Activated gamma-delta T cell treated with Interleukin-2 at 50 U/mL for 16 hours (primary cell): ENCODE measurements around the gene PPP4R2.
"Not testable (repeated sequence)": the region's sequence is repeated elsewhere in the genome, so short reads cannot be mapped to it uniquely, and the experiment has no call there.

Experiments used
- DNase-seq: peaks from one replicate; pipeline ENCODE4 v3.0.0-alpha.2; 2020

PPP4R2 gene

GRCh38 chr3:72977060-72977808 is 19.4 kb upstream of the PPP4R2 start:
- no peak for DNase-seq

GRCh38 chr3:72982609-72983366 is 13.8 kb upstream of the PPP4R2 start:
- DNase-seq, result no peak

GRCh38 chr3:72985576-72985975 is 11.0 kb upstream of the PPP4R2 start:
- DNase-seq, result no peak

DNA sequence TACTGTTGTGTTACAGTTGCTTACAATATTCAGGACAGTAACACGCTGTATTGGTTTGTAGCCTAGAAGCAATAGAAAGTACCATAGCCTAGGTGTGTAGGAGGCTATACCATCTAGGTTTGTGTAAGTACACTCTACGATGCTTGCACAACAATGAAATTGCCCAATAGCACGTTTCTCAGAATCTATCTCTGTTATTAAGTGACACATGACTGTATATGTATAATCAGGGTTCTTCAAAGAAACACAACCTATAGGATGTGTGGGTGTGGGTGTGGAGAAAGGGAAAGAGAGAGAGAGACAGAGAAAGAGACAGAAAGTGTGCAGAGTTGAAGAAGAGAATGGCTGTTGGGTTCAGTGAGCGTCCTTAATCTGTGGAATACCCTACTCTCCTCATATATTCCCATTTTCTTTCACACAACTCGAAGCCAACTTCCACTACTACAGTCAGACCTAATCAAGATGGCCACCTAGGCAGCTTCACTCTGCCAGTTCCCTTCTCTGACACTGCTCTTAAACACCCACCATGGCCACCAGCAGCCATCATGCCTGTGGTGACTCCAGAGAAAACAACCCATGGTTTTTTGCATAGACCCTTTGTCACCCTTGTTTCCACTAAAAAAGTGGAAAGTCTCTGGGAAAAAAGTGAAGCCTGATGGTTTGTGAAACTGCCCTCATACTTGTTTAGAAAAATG is 5.8 kb upstream of the PPP4R2 start:
- DNase-seq, result no peak

DNA sequence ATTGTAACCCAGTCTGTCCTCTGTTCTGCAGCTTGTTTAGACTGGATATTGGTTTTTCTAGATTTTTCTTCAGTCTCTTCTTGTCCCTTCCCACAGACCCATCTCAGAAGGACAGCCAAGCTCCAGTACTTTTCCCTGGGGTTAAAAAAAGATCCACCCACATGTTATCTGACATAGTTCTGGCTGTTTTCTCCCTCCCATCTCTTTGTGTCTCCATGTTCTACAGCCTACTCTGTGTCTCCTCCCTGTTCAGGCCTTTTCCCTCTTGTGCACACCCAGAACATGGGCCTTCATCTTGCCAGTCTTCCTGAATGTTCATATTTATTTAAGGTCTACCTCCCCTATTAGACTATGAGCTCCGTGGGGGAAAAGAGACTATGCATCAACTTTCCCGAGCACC is 5.1 kb upstream of the PPP4R2 start:
- no peak for DNase-seq

GRCh38 chr3:72993391-72993790 is 3.2 kb upstream of the PPP4R2 start:
- DNase-seq, result no peak

DNA sequence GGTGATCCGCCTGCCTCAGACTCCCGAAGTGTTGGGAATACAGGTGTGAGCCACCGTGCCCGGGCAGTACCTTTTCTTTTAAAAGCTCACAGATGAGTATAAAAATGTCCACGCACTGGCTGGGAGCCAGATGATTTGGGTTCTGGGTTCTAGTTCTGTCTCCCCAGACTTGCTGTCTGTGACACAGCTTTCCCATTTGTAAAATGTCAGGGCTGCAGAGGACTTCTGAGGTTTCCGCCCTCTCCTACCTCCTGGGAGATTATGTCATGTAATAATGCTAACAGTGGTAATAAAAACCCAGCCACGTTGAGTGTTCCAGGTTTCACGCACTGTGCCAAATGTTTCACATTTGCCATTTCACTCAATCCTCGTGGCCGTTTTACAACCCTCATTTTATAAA is 1.3 kb upstream of the PPP4R2 start:
- DNase-seq, result no peak

GRCh38 chr3:72996121-72996472 is 514 bp upstream of the PPP4R2 start:
- no peak for DNase-seq

GRCh38 chr3:72997421-72997961 is 880 bp downstream of the PPP4R2 start:
- peak; percentile 26 for DNase-seq

- no peak for DNase-seq
These were observed 1.9 kb downstream of the PPP4R2 start for GRCh38 chr3:72998466-72998865.

GRCh38 chr3:72999951-73000350 is 3.3 kb downstream of the PPP4R2 start:
- peak; percentile 14 for DNase-seq

- not testable (repeated sequence) for DNase-seq
These were observed 6.4 kb downstream of the PPP4R2 start for GRCh38 chr3:73003050-73003449.

GRCh38 chr3:73004316-73004715 is 7.7 kb downstream of the PPP4R2 start:
- DNase-seq, result no peak

- no peak for DNase-seq
These were observed 11.5 kb downstream of the PPP4R2 start for GRCh38 chr3:73007992-73008712.

GRCh38 chr3:73009008-73009407 is 12.4 kb downstream of the PPP4R2 start:
- no peak for DNase-seq

- no peak for DNase-seq
These were observed 13.1 kb downstream of the PPP4R2 start for GRCh38 chr3:73009750-73010149.

DNA sequence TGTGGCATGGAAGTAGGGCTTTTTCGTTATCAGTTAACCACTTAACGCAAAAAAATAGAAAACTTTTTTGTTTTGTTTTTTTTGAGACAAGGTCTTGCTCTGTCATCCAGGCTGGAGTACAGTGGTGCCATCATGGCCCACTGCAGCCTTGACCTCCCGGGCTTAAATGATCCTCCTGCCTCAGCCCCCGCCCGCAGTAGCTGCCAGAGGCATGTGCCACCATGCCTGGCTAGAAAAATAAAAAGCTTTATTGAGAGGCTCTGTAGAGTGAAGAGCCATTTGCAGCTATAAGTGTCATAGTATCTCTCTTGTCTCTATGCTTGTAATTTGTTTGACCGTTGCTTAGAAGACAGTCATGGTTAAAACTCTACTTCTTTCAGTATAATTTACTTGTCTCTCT is 13.5 kb downstream of the PPP4R2 start:
- DNase-seq, result no peak

DNA sequence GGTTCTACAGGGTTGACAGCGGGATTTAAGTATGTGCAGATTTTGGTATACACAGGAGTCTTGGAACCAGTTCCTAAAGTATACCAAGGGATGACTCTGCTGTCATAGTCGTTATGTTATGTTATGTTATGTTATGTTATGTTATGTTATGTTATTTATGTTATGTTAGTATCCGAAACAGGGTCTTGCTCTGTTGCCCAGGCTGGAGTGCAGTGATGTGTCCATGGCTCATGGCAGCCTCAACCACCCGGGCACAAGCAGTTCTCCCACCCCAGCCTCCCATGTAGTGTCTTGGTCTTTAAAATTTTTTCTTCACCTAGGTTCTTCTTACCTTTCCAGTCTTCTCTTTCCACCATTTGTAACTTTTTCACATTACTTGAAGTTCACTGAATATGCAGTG is 21.7 kb downstream of the PPP4R2 start:
- DNase-seq, result no peak

- no peak for DNase-seq
These were observed 22.3 kb downstream of the PPP4R2 start for GRCh38 chr3:73018790-73019441.

- DNase-seq, result no peak
These were observed 24.8 kb downstream of the PPP4R2 start for GRCh38 chr3:73021301-73021835.

DNA sequence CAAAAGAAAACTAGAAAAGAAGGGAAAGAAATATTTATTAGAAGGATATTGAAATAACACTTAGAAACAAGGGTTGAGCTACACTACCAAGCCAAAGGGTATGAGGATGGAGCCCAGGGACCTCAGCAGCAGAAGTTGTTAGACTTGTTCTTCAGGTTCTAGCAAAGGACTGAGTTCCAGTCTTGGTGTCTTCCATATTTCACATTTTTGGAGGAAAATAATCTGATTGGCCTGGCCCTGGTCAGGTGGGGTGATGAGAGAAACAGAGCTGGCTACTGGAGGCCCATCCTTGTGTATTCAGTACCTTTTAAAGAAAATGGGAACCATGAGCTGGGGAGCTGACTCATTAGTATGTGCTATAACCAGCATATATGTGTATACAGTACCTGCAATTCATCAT is 28.2 kb downstream of the PPP4R2 start:
- no peak for DNase-seq

DNA sequence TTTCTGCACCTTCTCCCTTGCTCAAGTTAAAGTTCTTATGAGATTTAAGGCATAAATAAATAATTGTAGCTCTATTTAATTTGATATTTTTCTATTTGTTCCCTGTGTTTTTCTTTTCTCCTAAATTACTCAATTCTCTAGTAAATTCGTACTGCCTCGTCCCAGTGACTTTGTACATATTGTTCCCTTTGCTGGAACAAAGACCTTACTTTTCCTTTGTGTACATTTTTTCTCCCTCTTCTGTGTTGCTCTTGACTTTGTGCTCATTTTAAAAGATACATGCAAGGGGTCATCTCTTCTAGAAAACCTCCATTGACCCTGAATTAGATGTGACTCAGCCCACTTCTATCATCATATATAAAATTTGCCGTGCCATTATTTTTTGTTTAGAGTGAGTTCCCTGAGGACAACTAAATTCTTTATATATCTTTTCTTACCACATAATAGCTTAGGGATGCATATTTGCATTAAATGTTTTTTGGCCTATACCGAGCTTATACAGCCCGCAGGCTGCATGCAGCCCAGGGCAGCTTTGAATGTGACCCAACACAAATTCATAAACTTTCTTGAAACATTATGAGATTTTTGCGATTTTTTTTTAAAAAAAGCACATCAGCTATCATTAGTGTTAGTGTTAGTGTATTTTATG is 29.6 kb downstream of the PPP4R2 start:
- DNase-seq, result no peak
